GM19035 (cell line): ENCODE results near the gene MPO.

Experiments used
- ATAC-seq: cut with Tn5 transposase; IDR thresholded peaks from one replicate; pipeline ENCODE4 v1.9.1; 2021; ENCODE audit not compliant: unreplicated experiment

Gene MPO

DNA sequence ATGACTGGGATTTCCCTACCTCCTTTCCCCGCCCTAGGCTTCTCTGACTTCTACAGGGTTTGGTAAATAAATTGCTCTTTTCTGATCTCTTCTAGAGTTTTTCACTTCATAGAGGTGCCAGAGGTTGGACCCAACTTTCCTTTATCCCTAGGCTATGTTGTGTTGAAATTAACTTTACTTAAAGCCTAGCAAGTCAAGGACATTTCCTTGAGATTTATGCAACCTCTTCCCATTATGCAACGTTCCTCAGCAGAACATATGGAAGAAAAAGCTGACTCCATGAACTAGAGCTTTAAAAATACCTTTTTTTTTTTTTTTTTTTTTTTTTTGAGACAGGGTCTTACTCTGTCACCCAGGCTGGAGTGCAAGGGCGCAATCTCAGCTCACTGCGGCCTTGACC is 15.5 kb downstream of the MPO start:
- ATAC-seq = no peak

- no peak for ATAC-seq
These were observed 16.2 kb downstream of the MPO start for GRCh38 chr17:58264407-58265103.

DNA sequence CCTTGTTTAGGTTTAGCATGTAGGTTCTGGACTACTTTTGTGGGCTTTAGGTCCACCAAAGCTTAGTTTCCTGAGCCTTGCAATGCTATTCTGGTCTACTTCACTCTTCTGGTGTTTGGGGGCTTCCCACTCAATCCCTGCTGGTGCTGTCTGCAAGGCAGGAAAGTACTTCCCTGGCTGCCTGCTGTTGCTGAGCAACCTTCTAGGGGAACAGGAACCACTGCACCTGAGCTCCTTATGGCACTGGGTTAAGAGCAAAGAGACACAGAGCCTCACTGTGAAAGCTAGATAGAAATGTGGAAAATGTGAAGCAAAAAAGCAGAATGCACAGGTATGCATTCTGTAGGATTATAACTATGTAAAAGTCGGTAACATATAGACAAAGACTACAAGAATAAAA is 17.0 kb downstream of the MPO start:
- no peak for ATAC-seq

DNA sequence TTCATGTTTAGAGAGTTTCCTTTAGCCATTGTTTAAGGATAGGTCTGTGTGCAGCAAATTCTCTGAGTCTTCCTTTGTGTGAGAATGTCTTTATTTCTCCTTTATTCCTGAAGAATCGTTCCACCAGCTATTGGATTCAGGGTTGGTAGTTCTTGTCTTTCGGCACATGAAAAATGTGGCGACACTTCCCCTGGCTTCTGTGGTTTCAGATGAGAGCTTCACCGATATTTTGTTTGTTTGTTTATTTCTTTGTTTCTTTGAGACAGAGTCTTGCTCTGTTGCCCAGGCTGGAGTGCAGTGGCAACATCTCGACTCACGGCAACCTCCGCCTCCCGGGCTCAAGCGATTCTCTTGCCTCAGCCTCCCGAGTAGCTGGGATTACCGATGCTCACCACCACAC is 18.6 kb downstream of the MPO start:
- no peak for ATAC-seq

DNA sequence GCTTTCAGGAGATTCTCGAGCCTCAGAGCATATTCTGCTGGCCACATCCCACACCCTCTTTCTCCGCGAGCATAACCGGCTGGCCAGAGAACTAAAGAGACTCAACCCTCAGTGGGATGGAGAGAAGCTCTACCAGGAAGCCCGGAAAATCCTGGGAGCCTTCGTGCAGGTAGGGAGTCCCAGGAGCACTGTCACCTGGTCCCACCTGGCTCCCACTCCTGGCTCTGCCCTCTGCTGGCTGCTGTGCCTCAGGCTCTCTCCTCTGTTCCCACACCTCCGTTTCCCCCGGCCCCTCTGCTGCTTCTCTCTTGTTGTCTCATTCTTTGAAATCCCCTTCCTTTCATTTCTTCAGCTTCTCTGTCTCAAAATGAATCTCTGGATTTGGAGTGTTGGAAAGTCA is 25.9 kb downstream of the MPO start:
- no peak for ATAC-seq

GRCh38 chr17:58253082-58253481 is 27.7 kb downstream of the MPO start:
- no peak for ATAC-seq

- no peak for ATAC-seq
These were observed 28.6 kb downstream of the MPO start for GRCh38 chr17:58252141-58252540.

- ATAC-seq = no peak
These were observed 30.3 kb downstream of the MPO start for GRCh38 chr17:58250344-58251011.

DNA sequence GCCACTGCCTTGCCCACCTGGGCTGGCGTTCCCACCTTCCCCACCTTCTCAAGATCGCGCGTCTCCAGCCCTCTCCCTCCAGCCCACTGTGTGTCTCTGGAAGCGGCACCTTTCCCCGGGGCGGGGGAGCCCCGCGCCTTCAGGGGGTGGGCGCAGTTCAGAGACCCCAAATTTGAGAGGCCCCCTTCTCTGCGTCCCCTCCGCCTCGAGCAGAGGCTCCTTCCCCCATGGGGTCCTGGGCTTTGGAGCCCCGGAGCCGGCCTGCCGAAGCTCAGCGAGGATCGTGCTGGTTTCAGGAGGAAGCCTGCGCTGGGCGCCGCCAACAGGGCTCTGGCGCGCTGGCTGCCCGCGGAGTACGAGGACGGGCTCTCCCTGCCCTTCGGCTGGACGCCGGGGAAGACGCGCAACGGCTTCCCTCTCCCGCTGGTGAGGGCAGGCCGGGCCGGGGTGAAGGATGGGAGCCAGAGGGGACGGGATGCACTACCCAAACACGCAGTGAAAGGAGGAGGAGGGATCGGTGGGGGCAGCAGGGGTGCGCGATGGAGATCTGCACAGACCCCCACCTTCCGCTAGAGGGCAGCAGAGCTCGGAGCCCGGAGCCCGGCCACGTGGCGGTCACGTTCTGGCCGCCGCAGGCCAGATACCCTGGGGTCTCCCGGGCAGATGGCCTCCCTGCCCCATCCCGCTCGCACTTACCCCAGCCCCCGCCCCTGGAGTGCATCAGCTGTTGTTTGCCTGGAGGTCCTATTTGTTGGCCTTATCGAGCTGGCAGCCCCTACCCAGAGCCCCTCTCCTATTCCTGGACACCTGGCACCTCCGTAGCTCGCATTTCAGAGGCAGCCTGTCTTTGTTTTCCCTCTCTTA is 31.2 kb downstream of the MPO start:
- ATAC-seq = peak; percentile 71

GRCh38 chr17:58248955-58249269 is 31.8 kb downstream of the MPO start:
- no peak for ATAC-seq

- no peak for ATAC-seq
These were observed 33.0 kb downstream of the MPO start for GRCh38 chr17:58247511-58248363.

- ATAC-seq = no peak
These were observed 34.0 kb downstream of the MPO start for GRCh38 chr17:58246781-58247180.

- no peak for ATAC-seq
These were observed 34.5 kb downstream of the MPO start for GRCh38 chr17:58246104-58246740.

DNA sequence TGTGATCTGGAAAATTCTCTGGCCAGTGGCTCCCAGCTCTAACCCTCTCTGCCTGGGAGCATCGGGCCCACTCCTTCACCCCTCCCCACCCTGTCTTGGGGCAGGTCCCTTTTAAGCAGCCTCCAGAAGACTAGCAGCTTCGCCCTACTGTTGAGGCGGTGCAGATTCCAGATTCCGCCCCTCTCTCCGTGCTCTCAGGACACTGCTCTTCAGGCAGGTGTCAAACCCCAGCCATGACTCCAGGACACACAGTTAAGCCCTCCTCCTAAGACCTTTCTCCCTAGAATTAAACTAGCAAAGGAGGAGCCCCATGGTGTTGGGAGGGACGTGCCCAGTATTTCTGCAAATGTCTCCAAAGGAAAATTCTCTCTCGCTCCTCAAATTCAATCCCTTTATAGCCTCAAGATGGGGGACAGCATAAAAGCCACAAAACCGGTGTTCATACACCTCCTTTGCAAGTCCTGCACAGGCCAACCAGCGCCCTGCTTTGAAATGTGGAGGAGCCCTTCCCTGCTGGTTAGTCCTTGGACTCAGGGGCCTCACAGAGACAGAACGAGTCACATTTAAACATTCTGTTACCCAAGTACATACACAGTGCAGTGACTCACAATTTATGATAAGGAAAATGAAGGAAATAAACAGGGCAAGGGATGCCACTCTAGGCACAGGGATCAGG is 35.2 kb downstream of the MPO start:
- no peak for ATAC-seq

- no peak for ATAC-seq
These were observed 35.8 kb downstream of the MPO start for GRCh38 chr17:58244963-58245362.

- no peak for ATAC-seq
These were observed 38.5 kb downstream of the MPO start for GRCh38 chr17:58242171-58242784.

GRCh38 chr17:58239987-58240386 is 40.7 kb downstream of the MPO start:
- no peak for ATAC-seq

DNA sequence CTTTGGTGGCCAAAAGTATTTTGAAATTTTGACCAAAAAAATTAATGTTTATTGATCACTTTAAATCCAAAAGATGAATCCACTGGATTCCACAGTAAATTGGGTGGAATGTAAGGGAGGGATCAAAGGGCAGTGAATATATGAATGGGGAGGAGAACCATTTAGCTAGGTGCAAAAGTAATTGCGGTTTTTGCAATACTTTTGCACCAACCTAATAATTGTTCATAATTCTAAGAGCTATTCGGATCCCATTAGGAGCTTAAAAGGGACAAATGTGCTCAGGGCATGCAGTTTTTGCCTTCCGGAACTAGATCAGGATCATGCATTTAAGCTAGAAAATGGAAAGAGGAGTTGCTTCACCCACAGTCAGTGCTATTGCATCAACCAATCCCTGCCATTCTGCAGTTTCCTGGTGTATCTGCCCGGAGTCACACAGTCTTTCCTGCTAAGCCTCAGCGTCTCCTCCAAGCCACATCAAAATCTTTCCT is 42.5 kb downstream of the MPO start, which contains the start of gene LPO:
TSS of gene LPO (plus strand) at position 438 of the 488 bp plus-strand sequence. CDS start 4,396 bp downstream, outside the sequence.
- ATAC-seq = no peak

- ATAC-seq = no peak
These were observed 44.3 kb downstream of the MPO start for GRCh38 chr17:58236394-58236793.
